Left ventricle myocardium inferior (tissue), 1 donor: ENCODE data around the gene FGF1. TPM values are rescaled to one million over a fixed set of nuclear protein-coding genes. Genes with fewer than 3 reads are reported as not detected.
A peak's percentile ranks its signal among the peaks of the same experiment; 100 is the strongest.

Experiments used
- DNase-seq: peaks from one replicate; pipeline ENCODE4 v3.0.0-alpha.2; 2020
- H3K27ac ChIP-seq: fragments of 200-600 bp; replicated peaks from 2 replicates; pipeline ENCODE4 v1.8.0; 2021
- H3K27me3 ChIP-seq: fragments of 200-600 bp; 2 replicates; pipeline ENCODE4 v1.8.0; 2021; ENCODE audit warnings: low read depth
- H3K36me3 ChIP-seq: fragments of 200-600 bp; 2 replicates; pipeline ENCODE4 v1.8.0; 2021
- H3K4me1 ChIP-seq: fragments of 200-600 bp; 2 replicates; pipeline ENCODE4 v1.8.0; 2021
- H3K4me3 ChIP-seq: fragments of 200-600 bp; 2 replicates; pipeline ENCODE4 v1.8.0; 2021; ENCODE audit warnings: mild to moderate bottlenecking, moderate library complexity
- H3K9me3 ChIP-seq: fragments of 200-600 bp; replicated peaks from 2 replicates; pipeline ENCODE4 v1.8.0; 2021
- CTCF ChIP-seq: fragments of 200-600 bp; IDR thresholded peaks from 2 replicates; pipeline ENCODE4 v1.8.0; 2021; ENCODE audit warnings: antibody characterized with exemption, mild to moderate bottlenecking, borderline replicate concordance
- intact Hi-C: fragments of 100-400 bp; cut with micrococcal nuclease; formaldehyde crosslinking; loops from one replicate; pipeline ENCODE4 v1.11.0; 2022
- total RNA-seq: library from RNA; stranded (reverse); fragmentation: NEBNext Ultra II Directional; extraction: Animal tissue kit (Norgen Biotek cat#: 25700); gene quantifications from one replicate; pipeline ENCODE4 v1.2.1, GENCODE V29; 2021
- donor health status: DM: no; HTN: yes; CAD: no; lungs with severe emphysema.

Gene FGF1
- total RNA-seq, 1 donor from 2014 or later, result 59.9 TPM

GRCh38 chr5:142716963-142717362, 31.1 kb upstream of the FGF1 start:
- peak overlapping the region; percentile 87 for H3K27ac ChIP-seq
- peaks cover 63% of the 10 kb centered on the region for H3K4me1 ChIP-seq
- intact Hi-C loops, result loop anchor here (2.0 kb wide), 1 partner anchor 164 kb away; no protein-coding TSS in a partner anchor

GRCh38 chr5:142715291-142715690, 29.4 kb upstream of the FGF1 start:
- DNase-seq, result no peak
- Histone ChIP-seq H3K4me3 (no peak overlapping the region), H3K4me1 (peaks cover 47% of the 10 kb centered on the region), H3K27ac (peak overlapping the region; percentile 87), H3K9me3 (no peaks in the 10 kb centered on the region), H3K36me3 (no peaks in the 10 kb centered on the region), H3K27me3 (no peaks in the 10 kb centered on the region)
- no peak for TF ChIP-seq CTCF
- intact Hi-C loops, result no loop called here

More at GRCh38 chr5:142716963-142717362, 31.1 kb upstream of the FGF1 start:
- peak overlapping the region; percentile 51 for H3K4me3 ChIP-seq
- no peaks in the 10 kb centered on the region for H3K9me3 ChIP-seq
- no peaks in the 10 kb centered on the region for H3K27me3 ChIP-seq
- DNase-seq, result peak; percentile 61
- H3K36me3 ChIP-seq, result no peaks in the 10 kb centered on the region
- peak; percentile 53 for TF ChIP-seq CTCF

- Histone ChIP-seq H3K27me3 (no peaks in the 10 kb centered on the region), H3K4me1 (peaks cover 45% of the 10 kb centered on the region)
- intact Hi-C loops, result no loop called here
Measured at GRCh38 chr5:142713121-142713706, 27.3 kb upstream of the FGF1 start.

GRCh38 chr5:142703153-142703552, 17.3 kb upstream of the FGF1 start:
- DNase-seq, result no peak
- peaks cover 15% of the 10 kb centered on the region for H3K4me1 ChIP-seq
- no peaks in the 10 kb centered on the region for H3K36me3 ChIP-seq
- no peak overlapping the region for H3K4me3 ChIP-seq
- intact Hi-C loops, result loop anchor here (10.0 kb wide), 1 partner anchor 698 kb away; no protein-coding TSS in a partner anchor
- H3K27ac ChIP-seq, result no peak overlapping the region
- TF ChIP-seq CTCF, result no peak
- H3K9me3 ChIP-seq, result no peaks in the 10 kb centered on the region
- no peaks in the 10 kb centered on the region for H3K27me3 ChIP-seq

More at GRCh38 chr5:142713121-142713706, 27.3 kb upstream of the FGF1 start:
- peak overlapping the region; percentile 95 for H3K27ac ChIP-seq
- no peaks in the 10 kb centered on the region for H3K36me3 ChIP-seq
- H3K9me3 ChIP-seq, result no peaks in the 10 kb centered on the region
- DNase-seq, result peak; percentile 87
- peak; percentile 93 for TF ChIP-seq CTCF
- peak overlapping the region; percentile 68 for H3K4me3 ChIP-seq

GRCh38 chr5:142701673-142702311, 15.9 kb upstream of the FGF1 start:
- TF ChIP-seq CTCF, result no peak
- H3K4me1 ChIP-seq, result peaks cover 29% of the 10 kb centered on the region
- no peak overlapping the region for H3K4me3 ChIP-seq
- no peaks in the 10 kb centered on the region for H3K9me3 ChIP-seq
- intact Hi-C loops, result loop anchor here (10.0 kb wide), 1 partner anchor 697 kb away; no protein-coding TSS in a partner anchor
- no peaks in the 10 kb centered on the region for H3K36me3 ChIP-seq
- no peak overlapping the region for H3K27ac ChIP-seq
- no peaks in the 10 kb centered on the region for H3K27me3 ChIP-seq
- DNase-seq, result no peak
